ENCODE measurements around the gene ZNF593. TPM values are rescaled to one million over a fixed set of nuclear protein-coding genes. Genes with fewer than 3 reads are reported as not detected.

ZNF593 gene
- total and polyA plus RNA-seq, 12 donors = 10.7 to 159 (median 19.1) TPM

GRCh38 chr1:26197813-26198212 is 28.1 kb downstream of the ZNF593 start:
- no peak for ATAC-seq
- Histone ChIP-seq H3K36me3 (no peaks in the 10 kb centered on the region), H3K4me1 (peaks cover 0 to 12% (median 0%) of the 10 kb centered on the region in 9 donors), H3K27me3 (peaks cover 0 to 10% (median 0%) of the 10 kb centered on the region in 7 donors), H3K4me3 (no peak overlapping the region), H3K27ac (no peak overlapping the region), H3K9me3 (no peaks in the 10 kb centered on the region)
- 87 to 90% methylated on average over 11 of the region's 11 CpGs for WGBS, 2 donors
- no peak for DNase-seq
- intact Hi-C loops (cut with DNase I) = no loop called here
- TF ChIP-seq, protein P1, sequence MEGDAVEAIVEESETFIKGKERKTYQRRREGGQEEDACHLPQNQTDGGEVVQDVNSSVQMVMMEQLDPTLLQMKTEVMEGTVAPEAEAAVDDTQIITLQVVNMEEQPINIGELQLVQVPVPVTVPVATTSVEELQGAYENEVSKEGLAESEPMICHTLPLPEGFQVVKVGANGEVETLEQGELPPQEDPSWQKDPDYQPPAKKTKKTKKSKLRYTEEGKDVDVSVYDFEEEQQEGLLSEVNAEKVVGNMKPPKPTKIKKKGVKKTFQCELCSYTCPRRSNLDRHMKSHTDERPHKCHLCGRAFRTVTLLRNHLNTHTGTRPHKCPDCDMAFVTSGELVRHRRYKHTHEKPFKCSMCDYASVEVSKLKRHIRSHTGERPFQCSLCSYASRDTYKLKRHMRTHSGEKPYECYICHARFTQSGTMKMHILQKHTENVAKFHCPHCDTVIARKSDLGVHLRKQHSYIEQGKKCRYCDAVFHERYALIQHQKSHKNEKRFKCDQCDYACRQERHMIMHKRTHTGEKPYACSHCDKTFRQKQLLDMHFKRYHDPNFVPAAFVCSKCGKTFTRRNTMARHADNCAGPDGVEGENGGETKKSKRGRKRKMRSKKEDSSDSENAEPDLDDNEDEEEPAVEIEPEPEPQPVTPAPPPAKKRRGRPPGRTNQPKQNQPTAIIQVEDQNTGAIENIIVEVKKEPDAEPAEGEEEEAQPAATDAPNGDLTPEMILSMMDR (IDR thresholded peaks at IDR 0.05) = no peak

- Histone ChIP-seq H3K36me3 (no peaks in the 10 kb centered on the region), H3K27ac (no peak overlapping the region)
These were observed 30.7 kb downstream of the ZNF593 start for GRCh38 chr1:26200413-26200812.

DNA sequence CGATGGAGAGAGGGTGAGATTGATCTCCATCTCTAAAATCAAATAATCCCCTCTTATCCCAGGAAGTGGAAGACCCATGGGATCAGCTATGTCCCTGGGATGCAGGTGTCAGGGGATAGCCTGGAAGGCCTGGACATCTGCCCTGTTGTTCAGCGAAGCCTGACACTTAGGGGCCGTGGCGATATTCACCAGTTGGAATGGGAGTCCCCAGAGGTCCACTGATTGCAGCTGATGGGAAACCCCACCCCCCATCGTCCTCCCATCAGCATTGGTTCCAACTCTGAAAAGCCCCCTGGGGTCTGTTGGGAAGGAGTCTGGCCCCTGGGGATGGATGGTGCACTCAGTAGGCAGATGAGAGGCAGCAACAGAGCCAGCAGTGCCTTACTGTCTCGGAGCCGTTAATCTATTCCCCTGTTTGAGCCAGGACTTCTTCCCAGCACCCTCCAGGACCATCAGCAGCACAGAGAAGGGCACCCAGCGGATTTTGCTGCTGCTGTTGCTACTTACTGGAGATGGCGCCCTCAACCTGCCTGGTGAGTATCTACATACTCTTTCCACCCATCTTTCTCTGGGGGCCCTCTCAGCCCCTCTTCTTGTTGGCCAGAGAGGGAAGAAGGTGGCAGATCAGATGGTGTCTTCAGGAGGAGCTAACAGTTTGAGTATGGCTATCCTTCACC is 34.1 kb downstream of the ZNF593 start:
- H3K27ac ChIP-seq = no peak overlapping the region
- TF ChIP-seq, protein P1 (IDR thresholded peaks at IDR 0.05) = no peak
- peaks cover 0 to 12% (median 0%) of the 10 kb centered on the region in 9 donors for H3K4me1 ChIP-seq
- intact Hi-C loops (cut with DNase I) = no loop called here
- no peaks in the 10 kb centered on the region for H3K27me3 ChIP-seq
- no peak overlapping the region for H3K4me3 ChIP-seq
- H3K36me3 ChIP-seq = no peaks in the 10 kb centered on the region
- no peak for ATAC-seq
- no peak for DNase-seq
- no peaks in the 10 kb centered on the region for H3K9me3 ChIP-seq
- 71 to 82% methylated on average over 9 of the region's 9 CpGs for WGBS, 2 donors

More at GRCh38 chr1:26200413-26200812, 30.7 kb downstream of the ZNF593 start:
- TF ChIP-seq, protein P1 (IDR thresholded peaks at IDR 0.05) = no peak
- ATAC-seq (no peak), DNase-seq (no peak)
- no peak overlapping the region for H3K4me3 ChIP-seq
- intact Hi-C loops (cut with DNase I) = no loop called here
- peaks cover 0 to 10% (median 0%) of the 10 kb centered on the region in 7 donors for H3K27me3 ChIP-seq
- H3K9me3 ChIP-seq = no peaks in the 10 kb centered on the region
- WGBS, 2 donors = 78 to 83% methylated on average over 5 of the region's 5 CpGs
- peaks cover 0 to 12% (median 0%) of the 10 kb centered on the region in 9 donors for H3K4me1 ChIP-seq

DNA sequence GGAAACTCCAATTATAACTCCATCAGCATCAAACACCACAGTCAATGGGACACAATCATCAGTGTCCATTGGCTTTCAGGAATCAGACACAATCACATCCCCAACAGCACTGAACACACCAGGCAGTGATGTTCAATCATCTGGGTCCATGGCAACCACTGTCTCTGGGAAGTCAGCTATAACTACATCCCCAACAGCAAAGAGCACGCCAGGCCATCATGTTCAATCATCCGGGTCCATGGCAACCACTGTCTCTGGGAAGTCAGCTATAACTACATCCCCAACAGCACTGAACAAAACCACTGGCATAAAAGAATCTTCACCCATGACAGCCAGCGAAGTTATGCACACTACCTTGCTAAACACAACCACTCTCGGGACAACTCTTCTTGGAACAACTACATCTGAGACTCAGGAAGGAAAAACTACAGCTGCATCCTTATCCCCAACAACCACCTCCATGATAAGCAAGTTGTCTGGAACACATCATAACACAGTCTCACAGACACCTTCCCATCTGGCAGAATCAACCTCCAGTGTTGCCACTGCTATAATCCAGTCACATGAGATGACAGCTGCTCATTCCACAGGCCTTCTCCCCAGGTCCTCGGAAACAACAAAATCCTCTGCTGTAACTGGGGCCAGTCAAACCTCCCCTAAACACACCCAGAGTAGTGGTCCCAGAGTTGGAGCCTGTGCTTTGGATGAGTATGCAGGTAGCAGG is 40.6 kb downstream of the ZNF593 start:
- H3K27ac ChIP-seq = no peak overlapping the region
- no peaks in the 10 kb centered on the region for H3K4me1 ChIP-seq
- no peaks in the 10 kb centered on the region for H3K9me3 ChIP-seq
- intact Hi-C loops (cut with DNase I) = no loop called here
- TF ChIP-seq, protein P1 (IDR thresholded peaks at IDR 0.05) = no peak
- H3K27me3 ChIP-seq = no peaks in the 10 kb centered on the region
- 58 to 60% methylated on average over 5 of the region's 5 CpGs for WGBS, 2 donors
- H3K36me3 ChIP-seq = no peaks in the 10 kb centered on the region
- ATAC-seq = peak in 5 of 8 donors; percentile 42 to 70 (median 53)
- DNase-seq = no peak
- H3K4me3 ChIP-seq = no peak overlapping the region
